Measurements from ENCODE around the gene FYB2.

Gene FYB2

DNA sequence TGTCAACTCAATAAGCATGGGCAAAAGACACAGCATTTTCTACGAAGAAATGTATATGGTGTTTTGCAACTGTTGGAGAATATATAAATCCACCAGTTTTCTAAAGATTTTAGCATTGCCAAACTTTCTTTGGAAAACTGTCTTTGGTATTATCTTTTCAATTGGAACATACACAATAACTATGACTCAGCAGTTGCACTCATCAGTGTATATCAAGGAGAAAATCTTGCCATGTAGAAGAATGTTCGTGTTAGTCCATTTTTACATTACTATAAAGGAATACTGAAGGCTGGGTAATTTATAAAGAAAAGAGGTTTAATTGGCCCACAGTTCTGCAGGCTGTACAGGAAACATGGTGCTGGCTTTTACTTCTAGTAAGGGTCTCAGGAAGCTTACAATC lies 133.0 kb downstream of the FYB2 start:
- DNase-seq, result no peak
- Mint-ChIP-seq H3K36me3 (ENCODE audit: low read depth) (no peaks in the 10 kb centered on the region), H3K9me3 (no peaks in the 10 kb centered on the region), H3K27ac (no peak overlapping the region), H3K27me3 (no peaks in the 10 kb centered on the region), H3K4me1 (ENCODE audit: low read depth) (peaks cover 3% of the 10 kb centered on the region), H3K4me3 (no peak overlapping the region)

DNA sequence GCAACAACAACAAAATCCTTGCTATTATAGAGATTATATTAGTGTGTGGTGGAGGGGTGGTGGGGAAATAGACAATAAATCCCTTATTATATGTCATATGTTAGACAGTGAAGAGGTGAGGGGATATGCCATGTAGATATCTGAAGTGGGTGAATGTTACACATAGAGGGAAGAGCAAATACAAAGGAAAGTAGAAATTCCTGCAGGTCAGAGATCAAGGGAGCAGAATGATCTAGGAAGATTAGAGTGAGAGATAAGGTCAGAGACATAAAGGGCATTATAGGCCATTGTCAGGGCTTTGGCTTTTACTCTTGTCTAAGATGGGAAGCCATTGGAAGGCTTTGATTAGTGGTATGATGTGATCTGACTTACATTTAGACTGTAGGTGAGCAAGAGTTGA lies 135.6 kb downstream of the FYB2 start:
- Mint-ChIP-seq H3K27ac (no peak overlapping the region), H3K27me3 (no peaks in the 10 kb centered on the region), H3K4me1 (ENCODE audit: low read depth) (peaks cover 2% of the 10 kb centered on the region), H3K36me3 (ENCODE audit: low read depth) (no peaks in the 10 kb centered on the region), H3K9me3 (no peaks in the 10 kb centered on the region), H3K4me3 (no peak overlapping the region)
- DNase-seq, result no peak

DNA sequence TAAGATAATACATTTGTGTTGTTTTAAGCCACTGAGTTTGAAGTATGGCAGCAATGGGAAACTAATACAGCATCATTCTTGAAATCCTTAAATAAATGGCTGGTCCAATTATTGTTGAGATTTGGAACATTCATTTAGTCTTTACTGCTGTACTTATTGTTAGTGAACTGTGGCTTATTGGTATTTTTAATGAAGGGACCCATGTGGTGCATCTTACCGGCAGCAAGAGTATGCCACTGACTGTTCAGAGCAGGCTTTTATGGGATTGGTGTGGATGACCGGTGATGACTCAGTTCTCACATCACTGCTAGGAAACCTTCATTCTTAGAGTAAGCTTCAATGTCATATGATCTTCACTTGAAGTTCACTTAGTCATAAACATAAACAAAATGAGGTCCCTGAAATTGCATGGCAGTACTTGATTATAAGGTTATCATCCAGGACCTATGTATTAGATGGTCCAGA lies 142.6 kb downstream of the FYB2 start:
- H3K4me1 Mint-ChIP-seq (ENCODE audit: low read depth), result no peaks in the 10 kb centered on the region
- no peak for DNase-seq
- no peaks in the 10 kb centered on the region for H3K27me3 Mint-ChIP-seq
- no peak overlapping the region for H3K27ac Mint-ChIP-seq
- H3K9me3 Mint-ChIP-seq, result no peaks in the 10 kb centered on the region
- no peaks in the 10 kb centered on the region for H3K36me3 Mint-ChIP-seq (ENCODE audit: low read depth)
- H3K4me3 Mint-ChIP-seq, result no peak overlapping the region

DNA sequence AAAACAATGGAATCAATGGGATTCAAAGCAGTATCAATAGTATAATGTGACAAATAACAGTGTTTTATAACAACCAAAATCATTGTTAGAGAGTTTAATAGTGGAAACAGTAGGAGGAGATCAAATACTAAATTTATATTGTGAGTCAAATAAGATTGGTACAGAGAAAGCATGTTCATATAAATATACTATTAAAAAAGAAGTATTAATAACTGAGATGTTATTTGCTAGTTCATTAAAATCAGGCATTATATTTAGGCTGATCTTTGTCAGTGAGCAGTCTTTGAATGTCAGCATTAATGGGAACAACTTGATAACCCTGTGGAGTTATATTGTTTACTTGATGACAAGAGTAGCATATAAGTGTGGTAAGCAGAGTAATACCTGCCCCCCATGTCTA lies 143.4 kb downstream of the FYB2 start:
- Mint-ChIP-seq H3K27ac (no peak overlapping the region), H3K27me3 (no peaks in the 10 kb centered on the region), H3K4me3 (no peak overlapping the region), H3K9me3 (no peaks in the 10 kb centered on the region), H3K4me1 (ENCODE audit: low read depth) (no peaks in the 10 kb centered on the region), H3K36me3 (ENCODE audit: low read depth) (no peaks in the 10 kb centered on the region)
- DNase-seq, result no peak

DNA sequence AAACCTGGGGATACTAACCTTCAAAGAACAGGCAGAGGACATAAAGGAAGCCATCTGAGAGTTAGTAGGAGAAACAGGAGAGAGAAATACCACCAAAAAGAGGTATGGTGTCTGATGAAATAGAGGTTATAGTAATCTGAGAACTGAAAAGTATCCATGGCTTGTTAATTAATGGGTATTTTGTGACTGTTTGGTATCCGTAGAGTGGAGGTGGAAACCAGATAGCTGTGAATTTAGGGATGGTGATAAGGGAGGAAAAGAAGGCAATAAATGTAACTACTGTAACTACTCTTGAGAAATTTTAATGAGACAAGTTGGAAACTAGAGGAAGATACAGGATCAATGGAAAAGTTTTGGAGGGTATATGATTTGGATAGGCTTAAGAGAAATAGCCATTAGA lies 146.6 kb downstream of the FYB2 start:
- H3K36me3 Mint-ChIP-seq (ENCODE audit: low read depth), result no peaks in the 10 kb centered on the region
- no peaks in the 10 kb centered on the region for H3K9me3 Mint-ChIP-seq
- no peak overlapping the region for H3K4me3 Mint-ChIP-seq
- H3K27ac Mint-ChIP-seq, result no peak overlapping the region
- no peak for DNase-seq
- H3K27me3 Mint-ChIP-seq, result peaks cover 3% of the 10 kb centered on the region
- H3K4me1 Mint-ChIP-seq (ENCODE audit: low read depth), result no peaks in the 10 kb centered on the region

DNA sequence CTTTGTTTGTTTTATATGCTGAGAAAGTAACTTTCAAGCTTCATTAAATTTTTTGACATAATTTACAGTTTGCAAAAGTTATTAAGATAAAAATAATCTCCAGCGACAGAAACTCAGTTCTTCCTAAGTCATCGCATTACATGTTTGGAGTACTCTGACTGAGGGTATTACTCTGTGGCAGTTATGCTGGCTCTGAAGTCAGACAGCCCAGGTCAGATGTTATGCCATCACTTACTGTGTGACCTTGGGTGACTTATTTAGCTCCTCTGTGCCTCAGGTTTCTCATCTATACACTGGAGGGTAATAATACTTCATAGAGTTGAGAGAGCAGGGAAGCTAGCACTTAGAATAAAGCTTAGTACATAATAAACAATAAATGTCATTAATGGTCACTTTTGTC lies 147.7 kb downstream of the FYB2 start:
- no peak overlapping the region for H3K4me3 Mint-ChIP-seq
- H3K36me3 Mint-ChIP-seq (ENCODE audit: low read depth), result no peaks in the 10 kb centered on the region
- H3K27me3 Mint-ChIP-seq, result peaks cover 3% of the 10 kb centered on the region
- H3K27ac Mint-ChIP-seq, result no peak overlapping the region
- DNase-seq, result no peak
- H3K4me1 Mint-ChIP-seq (ENCODE audit: low read depth), result no peaks in the 10 kb centered on the region
- H3K9me3 Mint-ChIP-seq, result no peaks in the 10 kb centered on the region

DNA sequence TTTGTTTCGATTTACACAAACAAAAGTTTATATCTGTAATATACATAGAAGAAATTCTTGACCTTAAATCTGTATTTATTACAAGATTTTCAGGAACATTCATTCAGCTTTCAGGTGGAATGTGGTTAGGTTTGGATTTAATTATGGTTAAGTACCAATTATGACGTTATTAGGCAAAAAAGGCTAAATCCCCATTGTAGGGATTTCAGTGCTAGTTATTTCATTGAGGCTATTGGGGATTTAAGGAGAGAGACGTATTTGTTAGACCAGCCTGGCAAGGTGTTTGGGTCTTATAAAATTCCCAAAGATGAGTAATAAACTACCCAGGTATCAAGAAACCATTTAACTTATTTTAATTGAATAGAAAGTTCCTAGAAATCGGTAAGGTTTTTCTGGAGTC lies 148.1 kb downstream of the FYB2 start:
- no peaks in the 10 kb centered on the region for H3K9me3 Mint-ChIP-seq
- no peak overlapping the region for H3K27ac Mint-ChIP-seq
- no peaks in the 10 kb centered on the region for H3K4me1 Mint-ChIP-seq (ENCODE audit: low read depth)
- peaks cover 3% of the 10 kb centered on the region for H3K27me3 Mint-ChIP-seq
- no peak overlapping the region for H3K4me3 Mint-ChIP-seq
- no peaks in the 10 kb centered on the region for H3K36me3 Mint-ChIP-seq (ENCODE audit: low read depth)
- no peak for DNase-seq

DNA sequence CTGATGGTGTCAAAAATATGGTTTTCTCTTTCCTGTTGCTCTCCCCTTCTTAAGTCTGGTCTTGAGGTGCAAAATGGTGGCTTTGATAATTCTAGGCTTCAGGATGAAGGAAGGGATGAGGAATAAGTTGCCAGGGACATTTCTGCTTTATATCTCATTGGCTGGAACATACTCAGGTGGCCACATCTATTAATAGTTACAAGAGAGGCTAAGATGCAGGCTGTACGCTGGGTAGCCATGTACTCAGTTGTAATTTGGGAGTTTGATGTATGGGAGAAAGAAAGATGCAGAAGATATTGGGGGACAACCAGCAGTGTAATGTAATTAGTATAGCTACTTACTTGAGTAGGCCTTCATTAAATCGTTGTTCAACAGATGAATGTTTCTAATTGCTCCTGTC lies 148.9 kb downstream of the FYB2 start:
- no peak for DNase-seq
- Mint-ChIP-seq H3K36me3 (ENCODE audit: low read depth) (no peaks in the 10 kb centered on the region), H3K27ac (no peak overlapping the region), H3K4me1 (ENCODE audit: low read depth) (no peaks in the 10 kb centered on the region), H3K4me3 (no peak overlapping the region), H3K9me3 (no peaks in the 10 kb centered on the region), H3K27me3 (peaks cover 3% of the 10 kb centered on the region)
